Measurements from ENCODE around the gene ZRANB1.

ZRANB1 gene

DNA sequence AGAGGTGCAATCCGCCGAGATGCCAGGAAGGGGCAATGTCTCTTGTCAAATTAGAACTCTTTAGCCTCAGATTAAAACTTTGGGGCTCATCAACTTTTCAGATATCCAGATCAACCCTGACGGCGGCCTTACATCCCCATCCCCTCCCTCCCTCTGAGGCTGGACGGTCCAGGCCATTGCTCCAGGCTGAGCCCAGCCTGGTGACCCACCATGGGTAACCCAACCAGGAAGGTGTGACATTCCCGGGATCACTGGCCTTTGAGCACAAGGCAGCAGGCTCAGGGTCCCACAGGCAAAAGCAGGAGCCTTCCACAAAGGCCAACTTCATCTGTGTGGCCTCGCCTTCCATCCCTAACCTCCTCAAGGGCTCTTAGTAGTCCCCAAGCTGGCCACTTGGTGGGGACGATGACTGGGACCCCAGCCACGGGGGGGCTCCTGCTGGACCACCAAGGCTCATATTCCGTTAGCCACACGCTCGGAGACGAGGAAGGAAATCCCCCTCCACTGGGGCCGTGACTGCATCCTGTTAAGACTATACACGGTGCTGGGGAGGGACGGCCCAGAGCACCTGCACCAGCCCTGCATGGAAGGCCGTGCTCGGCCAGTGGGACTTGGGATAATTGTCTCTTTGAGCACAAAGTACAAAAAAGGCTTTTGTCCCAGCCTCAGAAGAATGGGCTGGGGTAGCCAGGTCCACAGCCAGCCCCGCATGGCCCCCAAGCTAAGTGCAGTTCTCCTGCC lies 62.8 kb downstream of the ZRANB1 start:
- DNase-seq (ENCODE audit: insufficient read length, low spot score) (peak; percentile 18), FAIRE-seq (no peak)
- TF ChIP-seq SPI1 (IDR thresholded peaks at IDR 0.05; ENCODE audit: low read depth, low read length) = no peak
- TF ChIP-seq POLR2A (IDR thresholded peaks at IDR 0.05; ENCODE audit: low read depth, low read length) = no peak
- no peak for TF ChIP-seq POU2F2 (IDR thresholded peaks at IDR 0.05; ENCODE audit: low read depth, low read length)
- TF ChIP-seq POLR2AphosphoS5 (IDR thresholded peaks at IDR 0.05; ENCODE audit: low read depth, low read length) = no peak
- no peak for TF ChIP-seq PAX5 (IDR thresholded peaks at IDR 0.05; ENCODE audit: insufficient read depth, low read length, severe bottlenecking)
- TF ChIP-seq TAF1 (IDR thresholded peaks at IDR 0.05; ENCODE audit: low read depth, low read length) = no peak

DNA sequence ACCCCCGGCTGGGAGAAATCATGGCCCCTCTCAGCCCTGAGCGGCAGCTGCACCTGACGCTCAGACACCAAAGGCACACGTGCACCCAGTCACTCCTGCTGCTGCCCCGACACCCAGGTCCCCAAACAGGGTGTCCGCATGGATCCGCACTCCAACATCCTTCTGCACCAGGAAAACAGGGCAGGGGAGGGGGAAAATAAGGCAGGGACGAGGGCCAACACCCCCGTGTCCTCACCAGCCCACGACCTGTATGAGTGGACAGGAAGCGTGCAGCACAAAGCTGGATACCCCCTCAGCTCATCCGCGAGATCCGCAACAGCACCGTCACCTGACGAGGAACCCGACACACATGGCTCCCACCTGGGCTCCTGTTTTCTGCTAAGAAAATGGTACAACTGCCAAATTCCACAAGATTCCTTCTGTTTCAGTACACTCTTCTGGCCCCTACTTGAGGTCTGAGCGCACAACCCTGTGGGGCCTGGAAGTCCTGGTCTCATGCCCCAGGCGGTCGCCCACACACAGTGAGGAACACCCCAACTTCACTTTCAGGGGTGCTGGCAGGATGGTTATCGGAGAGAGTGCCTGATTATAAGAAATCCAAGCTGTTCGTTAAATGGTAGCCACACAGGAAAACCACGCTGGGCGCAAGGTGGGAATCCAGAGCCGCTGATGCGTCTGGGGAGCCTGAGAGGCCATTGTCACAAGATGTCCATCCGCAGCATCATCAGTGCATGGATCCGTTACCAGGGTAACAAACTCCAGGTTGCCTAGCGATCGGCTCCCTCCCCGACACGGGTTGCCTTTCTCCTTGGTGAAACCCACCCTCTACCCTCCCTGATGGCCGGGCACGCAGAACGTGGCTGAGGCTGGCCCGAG lies 63.6 kb downstream of the ZRANB1 start:
- FAIRE-seq = no peak

DNA sequence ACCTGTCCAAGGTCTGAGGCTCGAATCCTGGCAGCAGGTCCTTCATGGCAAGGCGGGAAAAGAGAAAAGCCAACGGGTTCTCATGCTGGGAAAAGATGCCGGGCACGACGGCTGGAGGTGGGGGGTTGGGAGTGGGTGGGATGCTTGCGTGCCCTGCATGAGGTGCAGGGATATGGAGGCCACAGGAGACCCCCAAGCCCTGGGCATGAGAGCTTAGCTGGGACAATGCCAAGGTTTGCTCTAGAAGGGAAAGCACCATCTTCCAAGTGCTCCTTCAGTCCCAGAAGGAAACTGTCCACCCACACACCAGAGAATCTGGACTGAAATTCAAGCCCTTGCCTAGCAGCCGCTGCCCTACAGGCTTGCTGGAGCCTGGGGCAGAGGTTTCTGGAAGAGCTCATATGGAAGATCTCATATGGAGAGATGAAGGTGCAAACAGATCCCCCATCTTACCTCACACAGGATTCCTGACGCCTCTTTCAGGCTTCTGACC lies 64.3 kb downstream of the ZRANB1 start:
- no peak for TF ChIP-seq PAX5 (IDR thresholded peaks at IDR 0.05; ENCODE audit: insufficient read depth, low read length, severe bottlenecking)
- no peak for TF ChIP-seq POLR2A (IDR thresholded peaks at IDR 0.05; ENCODE audit: low read depth, low read length)
- TF ChIP-seq POU2F2 (IDR thresholded peaks at IDR 0.05; ENCODE audit: low read depth, low read length) = no peak
- TF ChIP-seq SPI1 (IDR thresholded peaks at IDR 0.05; ENCODE audit: low read depth, low read length) = no peak
- no peak for TF ChIP-seq POLR2AphosphoS5 (IDR thresholded peaks at IDR 0.05; ENCODE audit: low read depth, low read length)
- no peak for TF ChIP-seq TAF1 (IDR thresholded peaks at IDR 0.05; ENCODE audit: low read depth, low read length)
- DNase-seq (ENCODE audit: insufficient read length, low spot score) (no peak), FAIRE-seq (no peak)

More for the DNA sequence above, 63.6 kb downstream of the ZRANB1 start:
- TF ChIP-seq PAX5 (IDR thresholded peaks at IDR 0.05; ENCODE audit: insufficient read depth, low read length, severe bottlenecking) (no peak), SPI1 (IDR thresholded peaks at IDR 0.05; ENCODE audit: low read depth, low read length) (no peak), TAF1 (IDR thresholded peaks at IDR 0.05; ENCODE audit: low read depth, low read length) (no peak), POLR2A (IDR thresholded peaks at IDR 0.05; ENCODE audit: low read depth, low read length) (no peak), POU2F2 (IDR thresholded peaks at IDR 0.05; ENCODE audit: low read depth, low read length) (no peak), POLR2AphosphoS5 (IDR thresholded peaks at IDR 0.05; ENCODE audit: low read depth, low read length) (no peak)
- DNase-seq (ENCODE audit: insufficient read length, low spot score) = no peak

DNA sequence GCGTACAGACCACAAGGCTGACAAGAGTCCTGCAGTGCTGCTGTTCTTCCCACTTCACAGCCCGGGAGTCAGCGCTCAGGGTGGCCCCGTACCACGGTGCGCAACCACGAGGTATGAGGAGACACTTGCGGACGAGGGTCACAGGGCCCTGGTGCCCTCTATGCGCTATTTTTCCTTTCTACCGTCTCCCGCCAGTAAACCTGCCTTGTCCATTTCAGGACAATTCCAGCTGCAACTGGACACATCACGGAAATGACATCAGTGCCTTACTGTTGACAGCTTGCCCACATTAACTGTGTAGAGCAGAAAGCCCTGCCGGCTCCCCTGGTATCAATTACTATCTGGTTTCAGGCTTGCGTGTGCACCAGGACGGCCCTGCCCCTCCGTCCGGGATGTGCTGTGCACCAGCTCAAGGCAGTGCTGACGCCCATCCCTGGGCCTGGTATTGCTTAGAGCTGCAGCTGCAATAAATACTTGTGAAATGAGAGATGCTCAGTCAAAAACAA lies 65.1 kb downstream of the ZRANB1 start:
- DNase-seq (ENCODE audit: insufficient read length, low spot score) (no peak), FAIRE-seq (no peak)
- no peak for TF ChIP-seq POLR2AphosphoS5 (IDR thresholded peaks at IDR 0.05; ENCODE audit: low read depth, low read length)
- TF ChIP-seq PAX5 (IDR thresholded peaks at IDR 0.05; ENCODE audit: insufficient read depth, low read length, severe bottlenecking) = no peak
- no peak for TF ChIP-seq POLR2A (IDR thresholded peaks at IDR 0.05; ENCODE audit: low read depth, low read length)
- TF ChIP-seq POU2F2 (IDR thresholded peaks at IDR 0.05; ENCODE audit: low read depth, low read length) = no peak
- TF ChIP-seq SPI1 (IDR thresholded peaks at IDR 0.05; ENCODE audit: low read depth, low read length) = no peak
- no peak for TF ChIP-seq TAF1 (IDR thresholded peaks at IDR 0.05; ENCODE audit: low read depth, low read length)

DNA sequence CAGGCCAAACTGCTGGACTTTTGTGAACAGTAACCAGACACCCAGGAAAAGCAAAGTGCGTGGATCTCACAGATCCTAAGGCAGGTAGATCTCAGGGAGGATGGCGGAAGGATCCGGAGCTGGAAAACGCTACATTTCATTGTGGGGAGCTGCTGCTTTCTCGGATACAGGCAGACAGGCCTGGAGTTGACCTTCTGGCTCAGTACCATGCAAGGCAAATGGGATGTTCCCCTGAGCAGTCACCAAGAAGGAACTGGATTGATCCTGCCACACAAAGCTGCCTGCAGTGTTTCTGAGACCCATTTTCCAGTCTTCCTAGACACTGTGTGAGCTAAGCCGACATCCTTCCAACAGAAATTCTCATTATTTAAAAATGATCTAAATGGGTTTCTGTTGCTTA lies 65.5 kb downstream of the ZRANB1 start:
- no peak for DNase-seq (ENCODE audit: insufficient read length, low spot score)
- FAIRE-seq = no peak
- TF ChIP-seq SPI1 (IDR thresholded peaks at IDR 0.05; ENCODE audit: low read depth, low read length) (no peak), TAF1 (IDR thresholded peaks at IDR 0.05; ENCODE audit: low read depth, low read length) (no peak), POU2F2 (IDR thresholded peaks at IDR 0.05; ENCODE audit: low read depth, low read length) (no peak), POLR2AphosphoS5 (IDR thresholded peaks at IDR 0.05; ENCODE audit: low read depth, low read length) (no peak), POLR2A (IDR thresholded peaks at IDR 0.05; ENCODE audit: low read depth, low read length) (no peak), PAX5 (IDR thresholded peaks at IDR 0.05; ENCODE audit: insufficient read depth, low read length, severe bottlenecking) (no peak)

DNA sequence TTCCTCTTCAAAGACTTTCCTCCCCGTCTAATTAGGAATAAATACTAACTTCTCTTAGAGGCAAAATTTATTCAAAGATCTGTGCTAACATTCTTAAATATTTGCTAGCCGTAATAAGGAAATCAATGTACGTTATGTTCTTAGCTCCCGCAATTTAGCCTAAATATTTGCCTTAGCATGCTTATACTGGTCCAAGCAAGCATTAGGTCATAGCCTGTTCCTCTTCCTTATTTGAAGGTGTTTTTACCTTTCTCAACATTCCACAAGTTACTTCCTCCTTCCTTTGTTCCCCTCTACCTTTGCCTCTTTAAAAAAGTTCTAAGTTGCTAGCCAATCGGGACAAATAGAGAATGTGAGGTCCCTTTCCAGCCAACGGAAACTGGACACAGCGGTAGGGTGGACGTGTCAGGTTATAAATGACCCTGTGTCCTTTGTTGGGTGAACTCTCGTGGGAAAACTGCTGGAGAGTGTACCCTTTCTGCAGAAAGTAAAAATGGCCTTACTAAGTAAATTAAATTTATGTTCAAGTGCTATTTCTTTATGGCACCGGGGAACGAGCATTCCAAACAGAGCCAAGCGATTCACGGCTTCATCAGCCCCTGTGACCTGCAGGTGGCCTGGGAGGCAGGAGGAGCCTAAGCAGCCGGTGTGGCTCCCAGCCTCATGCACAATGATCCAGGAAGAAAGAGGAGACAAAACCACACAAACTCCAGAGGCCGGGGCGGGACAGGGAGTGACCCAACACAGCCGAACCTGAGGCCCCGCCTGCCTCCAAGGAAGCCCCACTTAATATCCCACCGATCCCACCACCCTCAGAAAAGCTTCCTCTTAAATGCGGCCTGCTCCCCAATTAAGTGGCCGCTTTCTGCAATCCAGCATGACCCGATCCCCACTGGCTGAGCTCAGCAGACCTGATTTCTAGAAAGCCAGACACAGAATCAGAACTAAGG lies 67.0 kb downstream of the ZRANB1 start:
- no peak for DNase-seq (ENCODE audit: insufficient read length, low spot score)
- no peak for FAIRE-seq
- TF ChIP-seq SPI1 (IDR thresholded peaks at IDR 0.05; ENCODE audit: low read depth, low read length) = no peak
- no peak for TF ChIP-seq POLR2A (IDR thresholded peaks at IDR 0.05; ENCODE audit: low read depth, low read length)
- no peak for TF ChIP-seq POU2F2 (IDR thresholded peaks at IDR 0.05; ENCODE audit: low read depth, low read length)
- no peak for TF ChIP-seq PAX5 (IDR thresholded peaks at IDR 0.05; ENCODE audit: insufficient read depth, low read length, severe bottlenecking)
- TF ChIP-seq TAF1 (IDR thresholded peaks at IDR 0.05; ENCODE audit: low read depth, low read length) = no peak
- no peak for TF ChIP-seq POLR2AphosphoS5 (IDR thresholded peaks at IDR 0.05; ENCODE audit: low read depth, low read length)

DNA sequence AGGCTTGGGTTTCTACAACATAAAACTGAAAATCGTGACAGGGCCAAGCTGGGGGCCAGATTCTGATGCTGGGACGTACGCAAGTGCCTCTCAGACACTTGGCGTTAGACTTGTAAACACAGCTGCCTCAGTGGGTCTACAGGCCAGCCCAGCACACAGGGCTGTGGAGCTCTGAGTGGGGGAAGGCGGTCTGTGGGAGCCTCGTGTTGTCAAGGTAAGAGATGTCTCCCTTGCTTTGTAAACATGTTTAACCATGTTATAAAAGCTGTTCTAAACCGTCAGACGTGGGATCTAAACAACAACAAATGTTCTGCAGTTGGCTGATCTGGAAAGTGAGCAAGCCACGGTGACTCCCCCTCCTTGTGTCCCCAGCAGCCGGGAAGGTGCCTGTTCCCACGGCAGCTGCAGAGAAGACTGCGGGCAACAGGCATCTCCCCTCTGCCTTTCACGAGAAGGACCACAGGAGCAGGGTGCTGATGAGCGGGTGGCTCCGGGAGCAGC lies 67.8 kb downstream of the ZRANB1 start:
- TF ChIP-seq TAF1 (IDR thresholded peaks at IDR 0.05; ENCODE audit: low read depth, low read length) (no peak), SPI1 (IDR thresholded peaks at IDR 0.05; ENCODE audit: low read depth, low read length) (no peak), POU2F2 (IDR thresholded peaks at IDR 0.05; ENCODE audit: low read depth, low read length) (no peak), PAX5 (IDR thresholded peaks at IDR 0.05; ENCODE audit: insufficient read depth, low read length, severe bottlenecking) (no peak)
- no peak for DNase-seq (ENCODE audit: insufficient read length, low spot score)
- no peak for FAIRE-seq

DNA sequence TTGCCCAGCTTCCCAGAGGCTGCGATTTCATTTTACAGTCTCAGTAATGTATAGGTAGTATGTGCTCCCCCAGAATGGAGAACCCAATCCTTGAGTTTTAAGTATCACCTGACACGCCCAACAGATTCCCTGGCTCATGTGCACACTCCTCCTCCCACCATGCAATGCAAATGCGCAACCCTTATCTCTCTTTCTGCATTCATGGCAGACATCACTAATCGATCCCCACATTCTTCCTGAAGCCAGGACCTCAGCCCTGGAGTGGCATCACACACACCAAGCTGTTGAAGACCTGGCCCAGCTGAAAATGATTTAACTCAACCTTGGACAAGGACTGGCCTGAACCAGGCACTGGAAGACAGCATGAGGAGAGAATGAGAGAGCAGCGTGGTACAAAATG lies 68.4 kb downstream of the ZRANB1 start:
- no peak for TF ChIP-seq TAF1 (IDR thresholded peaks at IDR 0.05; ENCODE audit: low read depth, low read length)
- no peak for TF ChIP-seq POLR2AphosphoS5 (IDR thresholded peaks at IDR 0.05; ENCODE audit: low read depth, low read length)
- TF ChIP-seq SPI1 (IDR thresholded peaks at IDR 0.05; ENCODE audit: low read depth, low read length) = no peak
- no peak for TF ChIP-seq POLR2A (IDR thresholded peaks at IDR 0.05; ENCODE audit: low read depth, low read length)
- no peak for TF ChIP-seq PAX5 (IDR thresholded peaks at IDR 0.05; ENCODE audit: insufficient read depth, low read length, severe bottlenecking)
- TF ChIP-seq POU2F2 (IDR thresholded peaks at IDR 0.05; ENCODE audit: low read depth, low read length) = no peak
- DNase-seq (ENCODE audit: insufficient read length, low spot score) (no peak), FAIRE-seq (no peak)
